Neutrophil (primary cell): Measurements from ENCODE around the gene CHST11.

ENCODE experiments used
- H3K27ac ChIP-seq: fragments of 200-600 bp; sonication (generic); 2 replicates; pipeline ENCODE4 v1.5.1; 2016; ENCODE audit warnings: mild to moderate bottlenecking, moderate library complexity
- H3K27me3 ChIP-seq: fragments of 200-600 bp; sonication (generic); 2 replicates; pipeline ENCODE4 v1.6.0; 2016; ENCODE audit warnings: mild to moderate bottlenecking
- H3K36me3 ChIP-seq: fragments of 200-600 bp; sonication (generic); 2 replicates; pipeline ENCODE4 v1.5.1; 2017
- H3K4me1 ChIP-seq, 2 experiments: fragments of 200-600 bp in 1 of 2; sonication (generic) in 1 of 2; 1 replicate in 1 of 2; 2 replicates in 1 of 2; pipeline versions ENCODE4 v1.5.1 to v1.6.1; 2013 to 2016; ENCODE audit warnings: low read depth in 1 of 2, low read length in 1 of 2, mild to moderate bottlenecking in 1 of 2, moderate library complexity in 1 of 2; ENCODE audit not compliant: control insufficient read depth in 1 of 2, insufficient read depth in 1 of 2
- H3K4me3 ChIP-seq, 2 experiments: fragments of 200-600 bp in 1 of 2; sonication (generic) in 1 of 2; 1 replicate in 1 of 2; 2 replicates in 1 of 2; pipeline ENCODE4 v1.5.1; 2013 to 2016; ENCODE audit warnings: low read depth in 1 of 2, low read length in 1 of 2, mild to moderate bottlenecking in 1 of 2, moderate library complexity in 1 of 2
- H3K9me3 ChIP-seq: fragments of 200-600 bp; sonication (generic); 2 replicates; pipeline ENCODE4 v1.5.1; 2016
- TF ChIP-seq, protein P1 (sequence below): fragments of 200-600 bp; sonication (generic); IDR thresholded peaks from 2 replicates; pipeline ENCODE4 v1.5.1; 2016; ENCODE audit warnings: antibody characterized with exemption

CHST11 gene

DNA sequence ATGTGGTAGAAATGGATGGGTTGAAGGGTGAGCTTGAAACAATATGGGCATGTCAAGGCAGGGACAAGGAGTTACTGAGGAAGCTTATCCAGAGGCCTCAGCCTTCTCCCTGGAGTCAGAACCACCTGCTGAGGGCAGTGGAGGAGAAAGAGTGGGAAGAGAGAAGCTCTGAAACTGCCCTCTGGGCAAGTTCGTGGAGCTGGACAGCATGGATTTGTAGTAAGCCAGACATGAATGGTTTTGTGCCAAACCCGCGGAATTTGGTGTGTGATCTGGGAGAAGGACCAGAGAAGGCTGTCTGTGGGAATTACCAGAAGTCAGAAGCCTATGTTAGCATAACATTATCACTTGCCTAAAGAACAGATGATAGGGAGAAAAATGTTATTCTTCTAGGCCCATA lies 336.5 kb downstream of the CHST11 start:
- TF ChIP-seq, protein P1, sequence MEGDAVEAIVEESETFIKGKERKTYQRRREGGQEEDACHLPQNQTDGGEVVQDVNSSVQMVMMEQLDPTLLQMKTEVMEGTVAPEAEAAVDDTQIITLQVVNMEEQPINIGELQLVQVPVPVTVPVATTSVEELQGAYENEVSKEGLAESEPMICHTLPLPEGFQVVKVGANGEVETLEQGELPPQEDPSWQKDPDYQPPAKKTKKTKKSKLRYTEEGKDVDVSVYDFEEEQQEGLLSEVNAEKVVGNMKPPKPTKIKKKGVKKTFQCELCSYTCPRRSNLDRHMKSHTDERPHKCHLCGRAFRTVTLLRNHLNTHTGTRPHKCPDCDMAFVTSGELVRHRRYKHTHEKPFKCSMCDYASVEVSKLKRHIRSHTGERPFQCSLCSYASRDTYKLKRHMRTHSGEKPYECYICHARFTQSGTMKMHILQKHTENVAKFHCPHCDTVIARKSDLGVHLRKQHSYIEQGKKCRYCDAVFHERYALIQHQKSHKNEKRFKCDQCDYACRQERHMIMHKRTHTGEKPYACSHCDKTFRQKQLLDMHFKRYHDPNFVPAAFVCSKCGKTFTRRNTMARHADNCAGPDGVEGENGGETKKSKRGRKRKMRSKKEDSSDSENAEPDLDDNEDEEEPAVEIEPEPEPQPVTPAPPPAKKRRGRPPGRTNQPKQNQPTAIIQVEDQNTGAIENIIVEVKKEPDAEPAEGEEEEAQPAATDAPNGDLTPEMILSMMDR, result no peak
- peaks cover 15% of the 10 kb centered on the region in 2 experiments for H3K4me1 ChIP-seq

DNA sequence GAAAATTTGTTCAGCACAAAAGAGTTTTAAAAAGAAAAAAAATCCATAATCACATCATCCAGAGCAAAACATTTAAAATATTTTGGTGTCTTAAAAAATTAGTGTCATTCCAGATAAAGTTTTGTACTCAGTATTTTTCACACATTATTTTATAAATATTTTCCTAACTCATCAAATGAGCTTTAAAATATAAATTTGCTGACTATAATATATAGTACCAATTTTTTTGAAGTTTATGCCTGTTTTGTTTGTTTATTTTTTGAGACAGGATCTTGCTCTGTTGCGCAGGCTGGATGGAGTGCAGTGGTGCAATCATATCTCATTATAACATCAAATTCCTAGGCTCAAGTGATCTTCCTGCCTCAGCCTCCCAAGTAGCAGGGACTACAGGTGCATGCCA lies 337.2 kb downstream of the CHST11 start:
- no peaks in the 10 kb centered on the region for H3K36me3 ChIP-seq
- H3K4me1 ChIP-seq, result peaks cover 15% of the 10 kb centered on the region in 2 experiments
- no peak overlapping the region for H3K27ac ChIP-seq
- TF ChIP-seq, protein P1, result no peak
- H3K4me3 ChIP-seq, result no peak overlapping the region
- H3K9me3 ChIP-seq, result no peaks in the 10 kb centered on the region
- no peaks in the 10 kb centered on the region for H3K27me3 ChIP-seq

More for the DNA sequence above, 336.5 kb downstream of the CHST11 start:
- H3K9me3 ChIP-seq, result no peaks in the 10 kb centered on the region
- no peaks in the 10 kb centered on the region for H3K27me3 ChIP-seq
- no peaks in the 10 kb centered on the region for H3K36me3 ChIP-seq
- peak overlapping the region; percentile 32 for H3K27ac ChIP-seq
- no peak overlapping the region for H3K4me3 ChIP-seq

DNA sequence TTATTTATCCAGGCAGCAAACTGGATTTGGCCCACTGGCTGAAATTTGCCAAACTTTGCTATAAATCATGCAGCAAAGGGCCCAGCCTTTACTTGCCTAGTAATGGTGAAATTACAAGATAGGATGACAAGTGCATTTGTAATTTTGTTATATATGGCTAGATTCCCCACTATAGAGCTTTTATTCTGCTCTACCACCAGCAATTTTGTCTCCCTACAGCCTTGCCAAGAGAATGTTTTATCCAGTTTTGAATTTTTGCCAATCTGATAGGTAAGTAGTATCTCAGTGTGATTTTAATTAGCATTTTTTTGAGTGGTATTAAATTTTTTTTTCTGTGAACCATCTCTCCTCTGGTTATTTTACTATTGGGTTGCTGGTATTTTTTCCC lies 339.7 kb downstream of the CHST11 start:
- Histone ChIP-seq H3K27me3 (no peaks in the 10 kb centered on the region), H3K36me3 (no peaks in the 10 kb centered on the region), H3K4me1 (peaks cover 10 to 11% of the 10 kb centered on the region in 2 experiments), H3K9me3 (no peaks in the 10 kb centered on the region), H3K27ac (no peak overlapping the region), H3K4me3 (no peak overlapping the region)
- TF ChIP-seq, protein P1, result no peak

DNA sequence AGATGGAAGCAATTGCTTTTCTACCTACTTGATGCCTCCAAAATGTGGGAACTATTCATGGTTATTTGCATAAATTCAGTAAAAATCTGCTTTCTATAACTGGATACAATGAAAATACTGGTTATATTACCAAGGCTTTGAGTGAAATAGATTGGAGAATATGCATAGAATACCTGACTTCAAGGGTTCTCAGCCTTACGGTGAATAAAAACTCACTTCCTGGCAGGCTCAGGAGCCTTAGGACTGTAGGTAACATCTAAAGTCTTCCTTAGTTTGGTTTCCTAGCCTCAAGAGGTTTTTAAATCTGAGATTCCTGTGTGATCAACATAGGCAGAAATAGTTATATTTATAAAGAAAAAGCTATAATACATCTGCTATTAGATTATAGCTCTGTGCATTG lies 342.7 kb downstream of the CHST11 start:
- Histone ChIP-seq H3K4me1 (no peaks in the 10 kb centered on the region), H3K4me3 (no peak overlapping the region), H3K36me3 (no peaks in the 10 kb centered on the region), H3K9me3 (no peaks in the 10 kb centered on the region), H3K27me3 (no peaks in the 10 kb centered on the region), H3K27ac (no peak overlapping the region)
- TF ChIP-seq, protein P1, result no peak

DNA sequence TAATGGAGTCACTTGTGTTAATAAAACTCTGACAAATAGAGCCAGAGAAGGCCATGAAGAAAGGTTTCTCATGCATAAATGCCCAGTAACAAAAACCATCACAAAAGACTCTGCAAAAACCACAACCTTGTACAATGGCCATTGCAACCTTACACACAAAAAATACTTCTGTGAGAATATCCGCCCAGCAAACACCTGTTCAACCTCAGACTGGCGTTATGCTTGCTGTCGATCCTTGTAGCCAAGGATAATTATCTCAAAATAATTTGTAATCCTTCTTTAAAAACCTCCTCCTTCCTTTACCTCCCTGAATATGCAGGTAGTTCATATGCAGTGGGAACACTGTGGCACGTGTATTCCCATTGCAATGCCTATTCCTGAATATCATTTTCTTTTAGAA lies 344.3 kb downstream of the CHST11 start:
- no peaks in the 10 kb centered on the region for H3K4me1 ChIP-seq
- TF ChIP-seq, protein P1, result no peak
- H3K27ac ChIP-seq, result no peak overlapping the region
- no peaks in the 10 kb centered on the region for H3K27me3 ChIP-seq
- H3K36me3 ChIP-seq, result no peaks in the 10 kb centered on the region
- no peaks in the 10 kb centered on the region for H3K9me3 ChIP-seq
- H3K4me3 ChIP-seq, result no peak overlapping the region

DNA sequence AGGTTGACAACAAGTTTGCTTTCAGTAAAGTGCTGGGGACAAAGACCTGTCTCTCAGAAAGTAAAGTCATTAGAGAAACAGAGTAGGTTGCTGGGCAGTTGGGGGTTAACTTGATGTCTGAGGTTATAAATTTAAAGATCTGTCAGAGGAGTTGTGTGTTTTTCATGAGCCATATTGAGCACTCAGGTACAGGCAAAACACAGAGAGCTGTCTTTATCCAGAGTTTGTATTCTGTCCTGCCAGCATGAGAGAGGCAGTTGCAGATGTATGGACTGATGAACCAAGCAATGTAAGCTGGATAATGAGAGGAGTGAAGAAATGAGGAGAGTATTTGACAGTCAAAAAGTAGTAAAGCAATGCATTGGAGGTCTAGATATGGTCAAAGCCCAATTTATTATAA lies 344.7 kb downstream of the CHST11 start:
- Histone ChIP-seq H3K4me1 (no peaks in the 10 kb centered on the region), H3K9me3 (no peaks in the 10 kb centered on the region), H3K27me3 (no peaks in the 10 kb centered on the region), H3K4me3 (no peak overlapping the region), H3K27ac (no peak overlapping the region), H3K36me3 (no peaks in the 10 kb centered on the region)
- TF ChIP-seq, protein P1, result no peak
